GM23338 (cell line): ENCODE data around the gene CALHM2.

Experiments used
- CREB1 ChIP-seq: fragments of 250-450 bp; sonication (Bioruptor Pico); IDR thresholded peaks from 2 replicates; pipeline ENCODE4 v1.5.0; 2020; ENCODE audit warnings: low read depth, mild to moderate bottlenecking, moderate library complexity
- EZH2 ChIP-seq: fragments of 200-600 bp; sonication (generic); IDR thresholded peaks from one replicate; pipeline ENCODE4 v1.8.0; 2017; ENCODE audit warnings: antibody characterized with exemption, mild to moderate bottlenecking, low read depth; ENCODE audit not compliant: unreplicated experiment
- EZH2phosphoT487 ChIP-seq: fragments of 200-600 bp; sonication (generic); IDR thresholded peaks from one replicate; pipeline ENCODE4 v1.8.1; 2018; ENCODE audit warnings: antibody characterized with exemption; ENCODE audit not compliant: unreplicated experiment
- JUNB ChIP-seq: IDR thresholded peaks from one replicate; pipeline ENCODE4 v1.6.1; 2016; ENCODE audit warnings: antibody characterized with exemption; ENCODE audit not compliant: unreplicated experiment
- POLR2AphosphoS5 ChIP-seq: IDR thresholded peaks from 2 replicates; pipeline ENCODE4 v1.6.1; 2016; ENCODE audit warnings: antibody characterized with exemption, low read depth
- REST ChIP-seq: IDR thresholded peaks from one replicate; pipeline ENCODE4 v1.6.1; 2018; ENCODE audit warnings: antibody characterized with exemption; ENCODE audit not compliant: unreplicated experiment
- ZNF462 ChIP-seq: fragments of 250-450 bp; sonication (Bioruptor Pico); IDR thresholded peaks from 2 replicates; pipeline ENCODE4 v1.5.0; 2020; ENCODE audit warnings: mild to moderate bottlenecking, moderate library complexity
- TF ChIP-seq, protein P1 (sequence below), 2 experiments: fragments of 200-600 bp in 1 of 2; sonication (generic) in 1 of 2; conservative IDR thresholded peaks; 2 replicates each; pipeline versions ENCODE4 v1.5.1 to v1.6.1; 2016 to 2017; ENCODE audit warnings: antibody characterized with exemption in 2 of 2, low read depth in 2 of 2, mild to moderate bottlenecking in 2 of 2, moderate library complexity in 1 of 2

GRCh38 chr10:103451831-103452505, at the start of gene CALHM2:
- TF ChIP-seq, protein P1, sequence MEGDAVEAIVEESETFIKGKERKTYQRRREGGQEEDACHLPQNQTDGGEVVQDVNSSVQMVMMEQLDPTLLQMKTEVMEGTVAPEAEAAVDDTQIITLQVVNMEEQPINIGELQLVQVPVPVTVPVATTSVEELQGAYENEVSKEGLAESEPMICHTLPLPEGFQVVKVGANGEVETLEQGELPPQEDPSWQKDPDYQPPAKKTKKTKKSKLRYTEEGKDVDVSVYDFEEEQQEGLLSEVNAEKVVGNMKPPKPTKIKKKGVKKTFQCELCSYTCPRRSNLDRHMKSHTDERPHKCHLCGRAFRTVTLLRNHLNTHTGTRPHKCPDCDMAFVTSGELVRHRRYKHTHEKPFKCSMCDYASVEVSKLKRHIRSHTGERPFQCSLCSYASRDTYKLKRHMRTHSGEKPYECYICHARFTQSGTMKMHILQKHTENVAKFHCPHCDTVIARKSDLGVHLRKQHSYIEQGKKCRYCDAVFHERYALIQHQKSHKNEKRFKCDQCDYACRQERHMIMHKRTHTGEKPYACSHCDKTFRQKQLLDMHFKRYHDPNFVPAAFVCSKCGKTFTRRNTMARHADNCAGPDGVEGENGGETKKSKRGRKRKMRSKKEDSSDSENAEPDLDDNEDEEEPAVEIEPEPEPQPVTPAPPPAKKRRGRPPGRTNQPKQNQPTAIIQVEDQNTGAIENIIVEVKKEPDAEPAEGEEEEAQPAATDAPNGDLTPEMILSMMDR (conservative IDR thresholded peaks at IDR 0.05; ENCODE audit: low read depth in 2 of 2) = no peak
- TF ChIP-seq POLR2AphosphoS5 = peak; percentile 34; the same call in 1 of the 2 replicates
- no peak for TF ChIP-seq EZH2
- no peak for TF ChIP-seq JUNB
- no peak for TF ChIP-seq CREB1
- no peak for TF ChIP-seq ZNF462 (CRISPR knock-in tag)
- TF ChIP-seq REST = no peak
- no peak for TF ChIP-seq EZH2phosphoT487
